Loucy (cell line): ENCODE measurements around the gene IFI44L.

Experiments
- H2AFZ ChIP-seq: fragments of 200-600 bp; sonication (generic); 2 replicates; pipeline ENCODE4 v1.6.0; 2016; ENCODE audit warnings: antibody characterized with exemption, mild to moderate bottlenecking, low read length, moderate library complexity
- H3F3A ChIP-seq: fragments of 200-600 bp; 2 replicates; pipeline ENCODE4 v1.6.0; 2016; ENCODE audit warnings: antibody characterized with exemption, low read depth, mild to moderate bottlenecking
- H3K27me3 ChIP-seq: fragments of 200-600 bp; sonication (generic); 2 replicates; pipeline ENCODE4 v1.6.1; 2014; ENCODE audit warnings: low read length, mild to moderate bottlenecking; ENCODE audit not compliant: insufficient read depth, poor library complexity, severe bottlenecking
- H3K36me3 ChIP-seq: fragments of 200-600 bp; sonication (generic); 2 replicates; pipeline ENCODE4 v1.6.1; 2016; ENCODE audit warnings: low read length; ENCODE audit not compliant: insufficient read depth
- H3K4me1 ChIP-seq: fragments of 200-600 bp; sonication (generic); 2 replicates; pipeline ENCODE4 v1.5.1; 2014; ENCODE audit warnings: low read length, mild to moderate bottlenecking; ENCODE audit not compliant: insufficient read depth, poor library complexity, severe bottlenecking
- H3K4me2 ChIP-seq: fragments of 200-600 bp; sonication (generic); 2 replicates; pipeline ENCODE4 v1.6.0; 2014; ENCODE audit warnings: antibody characterized with exemption, low read length, low read depth, mild to moderate bottlenecking; ENCODE audit not compliant: poor library complexity, severe bottlenecking
- H3K4me3 ChIP-seq: fragments of 200-600 bp; sonication (generic); 2 replicates; pipeline ENCODE4 v1.5.1; 2014; ENCODE audit warnings: low read length, mild to moderate bottlenecking, mixed read lengths; ENCODE audit not compliant: poor library complexity, severe bottlenecking
- H3K79me2 ChIP-seq: fragments of 200-600 bp; sonication (generic); 2 replicates; pipeline ENCODE4 v1.6.1; 2014; ENCODE audit warnings: low read length; ENCODE audit not compliant: insufficient read depth
- H3K9ac ChIP-seq: fragments of 200-600 bp; sonication (generic); 2 replicates; pipeline ENCODE4 v1.6.0; 2014; ENCODE audit warnings: mild to moderate bottlenecking, low read depth, low read length, moderate library complexity; ENCODE audit not compliant: poor library complexity, severe bottlenecking
- H3K9me2 ChIP-seq: fragments of 200-600 bp; sonication (generic); replicated peaks from 2 replicates; pipeline ENCODE4 v1.6.1; 2016; ENCODE audit warnings: low read depth, low read length, mixed read lengths
- H3K9me3 ChIP-seq: fragments of 200-600 bp; sonication (generic); 2 replicates; pipeline ENCODE4 v1.6.1; 2014; ENCODE audit warnings: mild to moderate bottlenecking, antibody characterized with exemption, low read length, low read depth; ENCODE audit not compliant: insufficient read depth
- H4K20me1 ChIP-seq: fragments of 200-600 bp; sonication (generic); 2 replicates; pipeline ENCODE4 v1.6.0; 2014; ENCODE audit warnings: antibody characterized with exemption, low read length, mild to moderate bottlenecking; ENCODE audit not compliant: insufficient read depth, poor library complexity, severe bottlenecking
- CTCF ChIP-seq: fragments of 200-600 bp; sonication (generic); conservative IDR thresholded peaks from 2 replicates; pipeline ENCODE4 v1.5.1; 2014; ENCODE audit warnings: mild to moderate bottlenecking, antibody characterized with exemption, low read length
- EZH2phosphoT487 ChIP-seq: fragments of 200-600 bp; IDR thresholded peaks from 2 replicates; pipeline ENCODE4 v1.6.1; 2018; ENCODE audit warnings: antibody characterized with exemption, mild to moderate bottlenecking, moderate library complexity, borderline replicate concordance

Gene IFI44L

GRCh38 chr1:78619446-78619802 lies 824 bp upstream of the IFI44L start:
- peak overlapping the region; percentile 68 for H3K4me3 ChIP-seq

GRCh38 chr1:78620666-78621065 lies 418 bp downstream of the IFI44L start:
- no peaks in the 10 kb centered on the region for H3K27me3 ChIP-seq
- no peaks in the 10 kb centered on the region for H3K36me3 ChIP-seq
- no peaks in the 10 kb centered on the region for H3K9me3 ChIP-seq
- no peaks in the 10 kb centered on the region for H3K9me2 ChIP-seq
- peak overlapping the region; percentile 94 for H3K4me2 ChIP-seq
- H3F3A ChIP-seq = 0 out of 2 replicates have a peak, but pooled peaks cover 5% of the 10 kb centered on the region
- H4K20me1 ChIP-seq = no peaks in the 10 kb centered on the region
- TF ChIP-seq EZH2phosphoT487 (no peak), CTCF (no peak)
- no peaks in the 10 kb centered on the region for H3K79me2 ChIP-seq
- peak overlapping the region; percentile 63 for H3K9ac ChIP-seq
- H3K4me1 ChIP-seq = peaks cover 11% of the 10 kb centered on the region
- H2AFZ ChIP-seq = peak overlapping the region; percentile 90
- H3K4me3 ChIP-seq = peak overlapping the region; percentile 68

More at GRCh38 chr1:78619446-78619802, 824 bp upstream of the IFI44L start:
- Histone ChIP-seq H3K9ac (no peak overlapping the region), H3K9me3 (no peaks in the 10 kb centered on the region), H3K36me3 (no peaks in the 10 kb centered on the region), H3K4me2 (peak overlapping the region; percentile 94), H3K27me3 (no peaks in the 10 kb centered on the region), H3K79me2 (no peaks in the 10 kb centered on the region), H4K20me1 (no peaks in the 10 kb centered on the region), H3K4me1 (peaks cover 11% of the 10 kb centered on the region), H2AFZ (peak overlapping the region; percentile 90), H3F3A (0 out of 2 replicates have a peak, but pooled peaks cover 5% of the 10 kb centered on the region), H3K9me2 (no peaks in the 10 kb centered on the region)
- TF ChIP-seq CTCF = no peak
- no peak for TF ChIP-seq EZH2phosphoT487

- Histone ChIP-seq H3F3A (0 out of 2 replicates have a peak, but pooled peaks cover 5% of the 10 kb centered on the region), H3K27me3 (no peaks in the 10 kb centered on the region), H3K9ac (no peak overlapping the region), H2AFZ (peak overlapping the region; percentile 50), H3K4me3 (no peak overlapping the region), H3K9me2 (no peaks in the 10 kb centered on the region), H4K20me1 (no peaks in the 10 kb centered on the region), H3K9me3 (no peaks in the 10 kb centered on the region), H3K4me2 (no peak overlapping the region), H3K36me3 (no peaks in the 10 kb centered on the region), H3K79me2 (no peaks in the 10 kb centered on the region), H3K4me1 (peaks cover 11% of the 10 kb centered on the region)
- TF ChIP-seq CTCF (no peak), EZH2phosphoT487 (no peak)
These were observed 2.3 kb downstream of the IFI44L start for GRCh38 chr1:78622548-78622947.
